ENCODE results near the gene TASP1. TPM values are rescaled to one million over a fixed set of nuclear protein-coding genes. Genes with fewer than 3 reads are reported as not detected.

The TASP1 gene
- total RNA-seq, 1 donor = 9.4 TPM

DNA sequence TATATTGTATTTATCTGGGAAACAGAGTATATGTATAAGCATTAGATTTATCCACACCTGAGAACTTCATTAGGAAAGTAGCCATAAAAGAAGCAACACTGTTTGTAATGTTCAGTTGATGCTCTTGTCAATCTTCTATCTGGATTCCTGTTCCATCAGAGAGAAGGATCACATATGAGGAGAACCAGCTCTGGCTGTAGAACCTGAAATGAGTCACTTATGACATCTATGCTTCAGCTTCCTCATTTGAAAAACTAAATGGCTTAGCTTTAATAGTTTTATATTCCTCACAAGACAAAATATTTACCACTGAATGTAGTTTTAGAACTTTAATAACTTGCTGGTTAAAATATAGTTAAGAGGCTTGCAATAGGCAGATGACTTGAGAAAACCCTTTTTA lies 144.7 kb downstream of the TASP1 start:
- peaks cover 10% of the 10 kb centered on the region for H3K4me1 ChIP-seq (ENCODE audit: insufficient read depth, low read length)
- no peak overlapping the region for H3K4me3 ChIP-seq (ENCODE audit: insufficient read depth, low read length)
- H3K27ac ChIP-seq (ENCODE audit: low read depth, low read length) = no peak overlapping the region
- H3K9me3 ChIP-seq (ENCODE audit: low read depth, low read length) = no peaks in the 10 kb centered on the region
- no peak for DNase-seq (ENCODE audit: insufficient read length, low spot score, missing footprints)
- H3K79me2 ChIP-seq (ENCODE audit: insufficient read depth, low read length) = no peaks in the 10 kb centered on the region
- no peaks in the 10 kb centered on the region for H3K27me3 ChIP-seq (ENCODE audit: insufficient read depth, low read length)
- H4K20me1 ChIP-seq (ENCODE audit: insufficient read depth, low read length) = no peaks in the 10 kb centered on the region
- H3K36me3 ChIP-seq (ENCODE audit: insufficient read depth, low read length) = no peaks in the 10 kb centered on the region
- no peak overlapping the region for H3K4me2 ChIP-seq (ENCODE audit: insufficient read depth, low read length)
- no peak overlapping the region for H2AFZ ChIP-seq (ENCODE audit: low read length)
- TF ChIP-seq, protein P1, sequence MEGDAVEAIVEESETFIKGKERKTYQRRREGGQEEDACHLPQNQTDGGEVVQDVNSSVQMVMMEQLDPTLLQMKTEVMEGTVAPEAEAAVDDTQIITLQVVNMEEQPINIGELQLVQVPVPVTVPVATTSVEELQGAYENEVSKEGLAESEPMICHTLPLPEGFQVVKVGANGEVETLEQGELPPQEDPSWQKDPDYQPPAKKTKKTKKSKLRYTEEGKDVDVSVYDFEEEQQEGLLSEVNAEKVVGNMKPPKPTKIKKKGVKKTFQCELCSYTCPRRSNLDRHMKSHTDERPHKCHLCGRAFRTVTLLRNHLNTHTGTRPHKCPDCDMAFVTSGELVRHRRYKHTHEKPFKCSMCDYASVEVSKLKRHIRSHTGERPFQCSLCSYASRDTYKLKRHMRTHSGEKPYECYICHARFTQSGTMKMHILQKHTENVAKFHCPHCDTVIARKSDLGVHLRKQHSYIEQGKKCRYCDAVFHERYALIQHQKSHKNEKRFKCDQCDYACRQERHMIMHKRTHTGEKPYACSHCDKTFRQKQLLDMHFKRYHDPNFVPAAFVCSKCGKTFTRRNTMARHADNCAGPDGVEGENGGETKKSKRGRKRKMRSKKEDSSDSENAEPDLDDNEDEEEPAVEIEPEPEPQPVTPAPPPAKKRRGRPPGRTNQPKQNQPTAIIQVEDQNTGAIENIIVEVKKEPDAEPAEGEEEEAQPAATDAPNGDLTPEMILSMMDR (IDR thresholded peaks at IDR 0.05; ENCODE audit: extremely low read depth, low read depth, low read length) = no peak

- Histone ChIP-seq H3K9me3 (ENCODE audit: low read depth, low read length) (no peaks in the 10 kb centered on the region), H4K20me1 (ENCODE audit: insufficient read depth, low read length) (no peaks in the 10 kb centered on the region), H3K27me3 (ENCODE audit: insufficient read depth, low read length) (no peaks in the 10 kb centered on the region), H3K79me2 (ENCODE audit: insufficient read depth, low read length) (no peaks in the 10 kb centered on the region), H3K27ac (ENCODE audit: low read depth, low read length) (no peak overlapping the region), H3K36me3 (ENCODE audit: insufficient read depth, low read length) (no peaks in the 10 kb centered on the region), H3K4me1 (ENCODE audit: insufficient read depth, low read length) (peaks cover 10% of the 10 kb centered on the region), H3K4me3 (ENCODE audit: insufficient read depth, low read length) (no peak overlapping the region), H2AFZ (ENCODE audit: low read length) (no peak overlapping the region), H3K4me2 (ENCODE audit: insufficient read depth, low read length) (no peak overlapping the region)
- TF ChIP-seq, protein P1 (IDR thresholded peaks at IDR 0.05; ENCODE audit: extremely low read depth, low read depth, low read length) = no peak
- DNase-seq (ENCODE audit: insufficient read length, low spot score, missing footprints) = no peak
These were observed 145.6 kb downstream of the TASP1 start for GRCh38 chr20:13493143-13493542.

GRCh38 chr20:13492001-13492481 lies 146.7 kb downstream of the TASP1 start:
- Histone ChIP-seq H3K36me3 (ENCODE audit: insufficient read depth, low read length) (no peaks in the 10 kb centered on the region), H3K79me2 (ENCODE audit: insufficient read depth, low read length) (no peaks in the 10 kb centered on the region), H3K9me3 (ENCODE audit: low read depth, low read length) (no peaks in the 10 kb centered on the region), H3K4me3 (ENCODE audit: insufficient read depth, low read length) (peak overlapping the region; percentile 8), H4K20me1 (ENCODE audit: insufficient read depth, low read length) (no peaks in the 10 kb centered on the region), H3K27ac (ENCODE audit: low read depth, low read length) (peak overlapping the region; percentile 68), H3K4me1 (ENCODE audit: insufficient read depth, low read length) (peaks cover 10% of the 10 kb centered on the region), H3K27me3 (ENCODE audit: insufficient read depth, low read length) (no peaks in the 10 kb centered on the region), H3K4me2 (ENCODE audit: insufficient read depth, low read length) (peak overlapping the region; percentile 50), H2AFZ (ENCODE audit: low read length) (peak overlapping the region; percentile 54)
- DNase-seq (ENCODE audit: insufficient read length, low spot score, missing footprints) = peak; percentile 58
- TF ChIP-seq, protein P1 (IDR thresholded peaks at IDR 0.05; ENCODE audit: extremely low read depth, low read depth, low read length) = no peak

DNA sequence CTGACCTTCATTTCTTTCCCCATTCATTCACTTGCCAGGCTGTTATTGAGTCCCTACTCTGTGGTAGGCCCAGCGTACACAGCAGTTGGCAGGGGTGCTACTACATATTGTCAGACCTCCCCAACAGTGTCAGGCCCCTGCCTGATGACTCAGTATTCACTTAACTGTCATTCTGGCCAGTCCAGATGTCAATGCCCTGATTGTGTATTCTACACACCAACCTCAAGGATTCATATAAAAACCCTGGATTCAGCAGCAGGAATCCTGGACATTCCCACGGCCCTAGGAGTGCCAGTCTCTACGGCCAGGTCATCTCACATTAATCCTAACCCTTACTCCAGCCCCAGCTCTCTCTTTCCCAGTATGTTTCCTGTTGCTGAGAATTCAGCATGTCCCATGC lies 151.5 kb downstream of the TASP1 start:
- Histone ChIP-seq H3K4me2 (ENCODE audit: insufficient read depth, low read length) (no peak overlapping the region), H3K9me3 (ENCODE audit: low read depth, low read length) (no peaks in the 10 kb centered on the region), H3K79me2 (ENCODE audit: insufficient read depth, low read length) (no peaks in the 10 kb centered on the region), H4K20me1 (ENCODE audit: insufficient read depth, low read length) (no peaks in the 10 kb centered on the region), H3K4me3 (ENCODE audit: insufficient read depth, low read length) (no peak overlapping the region), H3K27me3 (ENCODE audit: insufficient read depth, low read length) (no peaks in the 10 kb centered on the region), H3K4me1 (ENCODE audit: insufficient read depth, low read length) (peaks cover 7% of the 10 kb centered on the region), H3K36me3 (ENCODE audit: insufficient read depth, low read length) (no peaks in the 10 kb centered on the region), H3K27ac (ENCODE audit: low read depth, low read length) (no peak overlapping the region), H2AFZ (ENCODE audit: low read length) (no peak overlapping the region)
- TF ChIP-seq, protein P1 (IDR thresholded peaks at IDR 0.05; ENCODE audit: extremely low read depth, low read depth, low read length) = no peak
- no peak for DNase-seq (ENCODE audit: insufficient read length, low spot score, missing footprints)

All from osteoblast (primary cell).